G401 (cell line): ENCODE measurements around the gene ICA1. TPM values are rescaled to one million over a fixed set of nuclear protein-coding genes. Genes with fewer than 3 reads are reported as not detected.
"Not testable (repeated sequence)": the region's sequence is repeated elsewhere in the genome, so short reads cannot be mapped to it uniquely, and the experiment has no call there.

Experiments
- DNase-seq: peaks from one replicate; pipeline ENCODE4 v3.0.0-alpha.2; 2015; ENCODE audit warnings: low spot score
- in situ Hi-C: cut with HindIII; loops from 2 replicates; pipeline ENCODE4 v1.10.0; 2016; ENCODE audit warnings: low sequenced_read_pairs, mixed read lengths
- total RNA-seq: library from RNA; depleted of rRNA; stranded (reverse); fragments of >200 nt; shearing (Covaris generic); gene quantifications from 2 replicates; pipeline ENCODE4 v1.2.3, GENCODE V29; 2014

Gene ICA1
- total RNA-seq, 1 experiment from 2014 or later, result 29.1 TPM

- DNase-seq, result no peak
- in situ Hi-C loops, result no loop called here
Measured at GRCh38 chr7:8121243-8121642, 140.7 kb downstream of the ICA1 start.

GRCh38 chr7:8120390-8121058 is 141.4 kb downstream of the ICA1 start:
- DNase-seq, result no peak
- in situ Hi-C loops, result no loop called here

- in situ Hi-C loops, result no loop called here
- no peak for DNase-seq
Measured at GRCh38 chr7:8119262-8119661, 142.7 kb downstream of the ICA1 start.

GRCh38 chr7:8117195-8117594 is 144.8 kb downstream of the ICA1 start:
- DNase-seq, result no peak
- in situ Hi-C loops, result no loop called here

- in situ Hi-C loops, result no loop called here
Measured at GRCh38 chr7:8115547-8116402, 146.2 kb downstream of the ICA1 start.

GRCh38 chr7:8114175-8114574 is 147.8 kb downstream of the ICA1 start:
- no peak for DNase-seq
- in situ Hi-C loops, result no loop called here

More at GRCh38 chr7:8115547-8116402, 146.2 kb downstream of the ICA1 start:
- DNase-seq, result no peak

DNA sequence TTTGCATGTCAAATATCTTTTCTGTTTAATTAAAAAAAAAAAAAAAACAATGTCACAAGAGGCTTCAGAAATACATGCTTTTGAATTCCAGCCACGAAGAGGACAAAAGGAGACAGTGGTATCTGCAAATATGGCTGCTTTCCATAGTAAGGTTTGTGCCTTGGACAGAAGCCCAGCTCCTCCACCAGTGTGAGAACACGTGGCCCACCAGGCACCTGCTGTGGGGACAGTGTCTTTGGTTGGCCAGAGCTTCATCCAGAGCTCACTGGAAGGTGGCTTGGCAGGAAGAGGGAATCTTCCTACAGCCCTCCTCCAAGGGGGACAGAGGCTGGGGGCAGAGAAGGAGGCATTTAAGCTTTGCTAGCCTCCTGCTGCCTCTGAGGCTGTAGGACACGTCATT is 148.8 kb downstream of the ICA1 start:
- in situ Hi-C loops, result no loop called here
- DNase-seq, result peak; percentile 65

DNA sequence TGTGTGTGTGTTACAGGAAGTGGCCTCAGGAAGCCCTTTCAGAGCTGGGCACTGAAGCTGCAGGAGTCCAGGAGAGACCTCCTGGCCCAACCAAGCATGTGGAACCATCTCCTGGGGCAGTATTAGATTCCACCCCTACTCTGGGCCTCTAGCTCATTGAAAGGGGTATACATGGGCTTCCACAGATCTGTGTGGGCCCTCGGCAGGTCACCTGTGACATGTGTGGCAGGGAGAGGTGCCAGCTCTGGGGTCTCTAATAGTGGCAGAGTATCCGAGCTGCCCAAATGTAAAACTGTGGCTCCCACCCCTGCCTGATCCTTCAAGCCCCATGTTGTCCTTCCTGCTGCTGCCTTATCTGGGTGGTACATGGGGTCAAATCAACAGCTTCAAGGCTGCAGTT is 149.3 kb downstream of the ICA1 start:
- in situ Hi-C loops, result no loop called here

GRCh38 chr7:8111282-8111960 is 150.5 kb downstream of the ICA1 start:
- in situ Hi-C loops, result no loop called here
- no peak for DNase-seq

More for the DNA sequence above, 149.3 kb downstream of the ICA1 start:
- no peak for DNase-seq

DNA sequence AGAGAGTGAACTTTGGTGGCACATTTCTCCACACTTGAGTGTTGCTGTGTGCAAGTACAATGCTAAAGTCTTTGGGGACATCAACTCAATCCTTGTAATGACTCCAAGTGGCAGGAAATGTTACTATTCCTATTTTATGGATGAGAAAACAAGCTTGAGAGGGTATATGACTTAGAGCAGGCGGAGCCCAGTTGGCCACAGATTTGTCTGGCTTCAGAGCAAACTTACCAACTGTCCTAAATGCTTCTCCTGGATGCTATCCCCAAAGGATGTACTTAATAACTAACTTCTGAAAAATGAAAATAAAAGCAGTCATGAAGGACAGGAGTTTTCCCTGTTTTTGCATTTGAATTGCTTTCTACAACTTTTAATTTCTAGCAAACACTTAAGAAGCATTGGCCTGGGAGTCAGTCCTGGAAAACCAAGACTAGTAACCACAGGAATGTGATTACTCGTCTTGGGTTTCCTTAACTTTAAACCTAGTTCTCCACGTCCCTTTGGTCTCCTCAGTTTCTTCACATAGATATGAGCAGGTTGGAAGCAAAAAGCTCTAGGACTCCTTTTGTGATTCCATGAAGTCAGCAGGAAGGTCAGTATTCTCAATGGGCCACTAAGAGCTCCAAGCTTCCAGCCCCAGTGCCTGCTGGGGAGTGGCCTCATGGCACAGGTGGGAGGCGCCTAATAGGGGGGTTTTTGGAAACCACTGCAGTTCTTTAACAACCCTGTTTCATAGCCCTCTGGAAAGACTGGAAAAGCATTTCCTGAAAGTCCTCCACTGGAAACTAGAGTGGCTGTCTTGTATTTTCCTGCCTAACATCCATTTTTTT is 152.6 kb downstream of the ICA1 start:
- no peak for DNase-seq
- in situ Hi-C loops, result no loop called here

GRCh38 chr7:8105449-8106095 is 156.4 kb downstream of the ICA1 start:
- in situ Hi-C loops, result no loop called here

DNA sequence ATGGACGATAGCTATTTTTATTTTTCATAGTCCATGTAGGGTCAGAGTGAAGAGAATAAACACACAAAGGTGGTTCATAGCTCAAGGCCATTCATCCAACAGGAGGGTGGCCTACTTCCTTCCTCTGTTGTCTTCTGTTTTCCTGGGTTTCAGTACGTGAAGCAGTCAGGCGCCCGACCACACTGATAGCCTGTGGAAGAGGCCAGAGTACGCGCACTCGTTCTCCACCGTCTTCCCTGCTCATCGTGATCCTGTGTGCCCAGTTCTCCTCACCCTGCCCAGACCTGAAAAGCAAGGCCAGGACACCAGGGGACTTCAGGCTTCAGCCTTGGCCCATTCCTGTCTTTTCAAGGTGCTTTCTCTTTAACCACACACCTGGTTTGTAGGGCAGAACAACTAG is 158.7 kb downstream of the ICA1 start:
- DNase-seq, result no peak
- in situ Hi-C loops, result no loop called here

More at GRCh38 chr7:8105449-8106095, 156.4 kb downstream of the ICA1 start:
- DNase-seq, result no peak

- DNase-seq, in situ Hi-C loops: not testable (repeated sequence)
Measured at GRCh38 chr7:8101292-8101691, 160.7 kb downstream of the ICA1 start.

GRCh38 chr7:8094164-8095140 is 167.5 kb downstream of the ICA1 start:
- peak; percentile 82 for DNase-seq
- in situ Hi-C loops, result no loop called here

DNA sequence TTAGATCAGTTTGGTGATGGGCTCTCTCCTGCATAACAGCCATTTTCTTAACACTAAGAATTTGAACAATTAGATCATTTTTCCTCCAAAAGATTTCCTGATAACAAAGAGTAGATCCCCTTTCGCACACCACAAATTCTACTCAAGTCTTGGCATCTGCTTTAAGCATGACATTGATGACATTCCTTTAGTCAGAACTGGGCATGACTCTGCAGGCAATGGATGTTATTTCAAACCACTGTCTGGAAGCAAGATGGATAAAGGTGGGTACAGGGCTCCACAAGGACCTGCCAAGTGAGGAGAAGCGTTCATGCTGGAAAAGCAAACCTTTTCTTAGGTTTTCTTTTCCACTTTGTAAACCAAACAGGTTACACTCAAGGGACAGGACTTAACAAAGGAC is 169.8 kb downstream of the ICA1 start:
- no peak for DNase-seq
- in situ Hi-C loops, result no loop called here

DNA sequence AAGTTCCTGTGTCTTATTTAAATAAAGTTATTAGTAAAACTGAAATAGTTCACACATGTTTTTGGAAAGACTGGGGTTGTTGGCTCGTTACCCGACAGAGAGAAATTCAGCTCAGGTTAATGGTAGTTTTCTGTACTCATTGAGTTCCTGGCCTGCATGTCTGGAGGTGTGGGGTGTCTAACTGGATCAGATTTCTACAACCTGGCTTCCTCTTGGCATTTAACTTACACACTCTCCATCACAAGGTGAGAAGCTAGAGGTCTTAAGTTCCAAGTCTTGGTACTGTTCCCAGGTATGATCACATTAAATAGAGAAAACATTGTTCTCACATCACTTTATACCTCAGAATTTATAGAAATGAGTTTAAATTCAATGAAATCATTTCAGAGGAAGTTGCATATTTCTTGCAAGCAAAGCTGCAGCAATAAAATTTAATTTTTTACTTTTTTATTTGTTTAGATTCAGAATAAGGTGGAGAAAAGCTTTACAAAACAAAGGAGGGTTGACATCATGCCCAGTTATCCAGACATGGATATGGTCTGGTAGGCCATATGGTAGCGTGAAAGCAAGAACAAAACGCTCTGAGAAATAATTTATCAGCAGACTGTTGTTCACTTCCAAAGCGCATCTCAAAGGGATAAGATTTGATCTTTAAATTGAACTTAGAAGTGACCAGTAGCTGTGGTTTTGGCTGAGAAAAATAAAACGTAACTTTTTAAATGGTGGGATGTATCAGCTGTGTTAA is 172.8 kb downstream of the ICA1 start:
- in situ Hi-C loops, result no loop called here

GRCh38 chr7:8086239-8086638 is 175.7 kb downstream of the ICA1 start:
- DNase-seq, result no peak
- in situ Hi-C loops, result no loop called here

More for the DNA sequence above, 172.8 kb downstream of the ICA1 start:
- peak; percentile 80 for DNase-seq
